ENCODE measurements around the gene FAM120A. TPM values are rescaled to one million over a fixed set of nuclear protein-coding genes. Genes with fewer than 3 reads are reported as not detected.

FAM120A gene
- total RNA-seq, 2 donors from 2014 or later = 38.3 to 46.1 TPM

GRCh38 chr9:93587284-93587650 is 135.8 kb downstream of the FAM120A start:
- H3K4me3 ChIP-seq (ENCODE audit: low read length) = no peak overlapping the region
- peaks cover 4% of the 10 kb centered on the region for H3K36me3 ChIP-seq (ENCODE audit: control insufficient read depth, insufficient read depth, low read length)
- no peak overlapping the region for H3K27ac Mint-ChIP-seq
- peaks cover 4% of the 10 kb centered on the region for H3K9me3 Mint-ChIP-seq
- peaks cover 6% of the 10 kb centered on the region for H3K36me3 Mint-ChIP-seq (ENCODE audit: low read depth)
- DNase-seq = peak; percentile 37
- H3K9me3 ChIP-seq (ENCODE audit: control insufficient read depth, low read length) = peaks cover 9% of the 10 kb centered on the region
- H3K27me3 ChIP-seq (ENCODE audit: control insufficient read depth, insufficient read depth, low read length, poor library complexity, severe bottlenecking) = no peaks in the 10 kb centered on the region
- 91 to 93% methylated on average over 5 to 7 of the region's 7 CpGs for WGBS, 2 experiments (ENCODE audit: insufficient coverage in 1 of 2, insufficient read length in 1 of 2)
- no peak overlapping the region for H3K27ac ChIP-seq (ENCODE audit: low read depth, low read length)
- TF ChIP-seq, protein P1, sequence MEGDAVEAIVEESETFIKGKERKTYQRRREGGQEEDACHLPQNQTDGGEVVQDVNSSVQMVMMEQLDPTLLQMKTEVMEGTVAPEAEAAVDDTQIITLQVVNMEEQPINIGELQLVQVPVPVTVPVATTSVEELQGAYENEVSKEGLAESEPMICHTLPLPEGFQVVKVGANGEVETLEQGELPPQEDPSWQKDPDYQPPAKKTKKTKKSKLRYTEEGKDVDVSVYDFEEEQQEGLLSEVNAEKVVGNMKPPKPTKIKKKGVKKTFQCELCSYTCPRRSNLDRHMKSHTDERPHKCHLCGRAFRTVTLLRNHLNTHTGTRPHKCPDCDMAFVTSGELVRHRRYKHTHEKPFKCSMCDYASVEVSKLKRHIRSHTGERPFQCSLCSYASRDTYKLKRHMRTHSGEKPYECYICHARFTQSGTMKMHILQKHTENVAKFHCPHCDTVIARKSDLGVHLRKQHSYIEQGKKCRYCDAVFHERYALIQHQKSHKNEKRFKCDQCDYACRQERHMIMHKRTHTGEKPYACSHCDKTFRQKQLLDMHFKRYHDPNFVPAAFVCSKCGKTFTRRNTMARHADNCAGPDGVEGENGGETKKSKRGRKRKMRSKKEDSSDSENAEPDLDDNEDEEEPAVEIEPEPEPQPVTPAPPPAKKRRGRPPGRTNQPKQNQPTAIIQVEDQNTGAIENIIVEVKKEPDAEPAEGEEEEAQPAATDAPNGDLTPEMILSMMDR (conservative IDR thresholded peaks at IDR 0.05) = no peak
- peaks cover 1% of the 10 kb centered on the region for H3K4me1 ChIP-seq (ENCODE audit: control insufficient read depth, insufficient read depth, low read length)
- no peak overlapping the region for H3K9ac ChIP-seq (ENCODE audit: extremely low read depth, low read length, poor library complexity, severe bottlenecking)
- no peaks in the 10 kb centered on the region for H3K27me3 Mint-ChIP-seq (ENCODE audit: insufficient read depth)
- H3K4me3 Mint-ChIP-seq = no peak overlapping the region
- peaks cover 20% of the 10 kb centered on the region for H3K4me1 Mint-ChIP-seq

DNA sequence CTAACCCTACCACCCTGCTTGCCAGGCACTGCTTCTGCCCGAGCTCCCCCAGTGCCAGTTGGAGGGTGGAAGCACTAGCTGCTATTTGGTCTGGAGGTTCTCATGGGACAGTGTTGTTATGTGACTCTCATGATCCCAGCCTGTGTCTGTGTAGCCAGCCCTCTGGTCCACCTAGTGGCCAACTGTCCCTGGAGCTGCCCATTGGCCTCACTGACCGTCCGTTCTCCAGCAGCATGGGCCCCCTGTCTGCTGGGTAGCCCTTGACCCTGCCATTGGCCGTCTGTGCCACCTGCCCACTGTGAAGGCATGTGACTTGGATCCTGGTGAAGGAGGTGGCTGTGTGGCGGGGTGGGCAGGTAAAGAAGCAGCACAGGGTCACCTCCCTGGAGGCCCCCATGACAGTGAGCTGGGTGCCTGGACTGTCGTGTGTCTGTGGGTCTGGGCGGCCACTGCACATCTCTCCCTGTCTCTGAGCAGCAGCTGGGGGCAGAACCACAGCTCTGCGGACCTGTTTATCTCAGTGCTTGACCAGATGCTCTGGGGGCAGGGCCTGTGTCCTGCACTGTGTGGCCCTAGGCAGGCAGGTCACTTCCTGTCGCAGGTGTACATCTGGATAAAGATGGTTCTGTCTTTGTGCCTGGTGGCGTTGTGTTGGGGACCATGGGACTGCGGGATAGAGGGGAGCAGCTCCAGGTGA is 136.3 kb downstream of the FAM120A start:
- no peaks in the 10 kb centered on the region for H3K27me3 Mint-ChIP-seq (ENCODE audit: insufficient read depth)
- Histone ChIP-seq H3K9me3 (ENCODE audit: control insufficient read depth, low read length) (peaks cover 9% of the 10 kb centered on the region), H3K4me3 (ENCODE audit: low read length) (no peak overlapping the region), H3K9ac (ENCODE audit: extremely low read depth, low read length, poor library complexity, severe bottlenecking) (no peak overlapping the region), H3K36me3 (ENCODE audit: control insufficient read depth, insufficient read depth, low read length) (peaks cover 4% of the 10 kb centered on the region), H3K27me3 (ENCODE audit: control insufficient read depth, insufficient read depth, low read length, poor library complexity, severe bottlenecking) (no peaks in the 10 kb centered on the region), H3K27ac (ENCODE audit: low read depth, low read length) (no peak overlapping the region), H3K4me1 (ENCODE audit: control insufficient read depth, insufficient read depth, low read length) (no peaks in the 10 kb centered on the region)
- H3K4me3 Mint-ChIP-seq = no peak overlapping the region
- WGBS, 2 experiments (ENCODE audit: insufficient coverage in 1 of 2, insufficient read length in 1 of 2) = 93 to 98% methylated on average over 7 to 11 of the region's 11 CpGs
- TF ChIP-seq, protein P1 (conservative IDR thresholded peaks at IDR 0.05) = peak; percentile 66
- H3K27ac Mint-ChIP-seq = no peak overlapping the region
- peaks cover 6% of the 10 kb centered on the region for H3K36me3 Mint-ChIP-seq (ENCODE audit: low read depth)
- DNase-seq = peak; percentile 59
- H3K4me1 Mint-ChIP-seq = peaks cover 19% of the 10 kb centered on the region
- H3K9me3 Mint-ChIP-seq = peaks cover 4% of the 10 kb centered on the region

DNA sequence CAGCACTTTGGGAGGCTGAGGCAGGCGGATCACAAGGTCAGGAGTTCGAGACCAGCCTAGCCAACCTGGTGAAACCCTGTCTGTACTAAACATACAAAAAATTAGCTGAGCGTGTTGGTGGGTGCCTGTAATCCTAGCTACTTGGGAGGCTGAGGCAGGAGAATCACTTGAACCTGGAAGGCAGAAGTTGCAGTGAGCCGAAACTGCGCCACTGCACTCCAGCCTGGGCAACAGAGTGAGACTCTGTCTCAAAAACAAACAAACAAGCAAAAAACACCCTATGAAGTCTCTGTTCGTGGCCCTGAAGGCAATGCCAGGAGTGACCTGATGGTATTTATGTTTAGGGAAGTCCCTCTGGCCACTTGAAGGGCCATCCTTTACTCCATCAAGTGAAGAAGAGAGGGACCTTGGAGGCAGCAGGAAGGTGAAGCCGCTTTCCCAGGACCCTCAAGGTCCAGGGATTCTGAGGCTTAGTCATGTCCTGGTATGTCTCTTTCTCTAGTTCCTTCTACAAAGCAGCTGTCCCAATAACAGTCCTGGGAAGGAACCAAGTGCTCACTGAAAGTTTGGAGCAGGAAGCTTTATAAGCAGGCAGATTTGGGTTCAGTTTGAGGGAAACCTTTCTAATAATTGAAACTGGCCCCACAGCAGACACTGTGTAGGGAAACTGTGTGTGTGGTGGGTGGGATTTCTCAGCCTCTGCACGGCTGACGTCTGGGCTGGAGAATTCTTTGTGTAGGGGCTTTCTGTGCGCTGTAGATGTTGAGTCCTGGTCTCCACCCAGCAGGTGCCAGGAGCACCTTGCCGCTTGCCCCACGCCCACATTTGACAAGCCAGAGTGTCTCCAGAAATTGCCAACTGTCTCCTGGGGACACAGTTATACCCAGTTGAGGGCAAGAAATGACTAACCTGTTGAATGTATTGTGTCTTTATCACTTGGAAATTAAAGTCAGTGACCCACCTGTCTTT is 137.4 kb downstream of the FAM120A start:
- peaks cover 4% of the 10 kb centered on the region for H3K9me3 Mint-ChIP-seq
- WGBS, 2 experiments (ENCODE audit: insufficient coverage in 1 of 2, insufficient read length in 1 of 2) = 89% methylated on average over 8 to 12 of the region's 12 CpGs
- H3K27me3 Mint-ChIP-seq (ENCODE audit: insufficient read depth) = no peaks in the 10 kb centered on the region
- H3K36me3 Mint-ChIP-seq (ENCODE audit: low read depth) = peaks cover 5% of the 10 kb centered on the region
- peaks cover 9% of the 10 kb centered on the region for H3K9me3 ChIP-seq (ENCODE audit: control insufficient read depth, low read length)
- H3K4me3 ChIP-seq (ENCODE audit: low read length) = no peak overlapping the region
- H3K4me3 Mint-ChIP-seq = no peak overlapping the region
- H3K27ac ChIP-seq (ENCODE audit: low read depth, low read length) = peak overlapping the region; percentile 2
- no peaks in the 10 kb centered on the region for H3K36me3 ChIP-seq (ENCODE audit: control insufficient read depth, insufficient read depth, low read length)
- peaks cover 25% of the 10 kb centered on the region for H3K4me1 Mint-ChIP-seq
- no peaks in the 10 kb centered on the region for H3K27me3 ChIP-seq (ENCODE audit: control insufficient read depth, insufficient read depth, low read length, poor library complexity, severe bottlenecking)
- H3K9ac ChIP-seq (ENCODE audit: extremely low read depth, low read length, poor library complexity, severe bottlenecking) = no peak overlapping the region
- peaks cover 3% of the 10 kb centered on the region for H3K4me1 ChIP-seq (ENCODE audit: control insufficient read depth, insufficient read depth, low read length)
- H3K27ac Mint-ChIP-seq = no peak overlapping the region
- peak; percentile 10 for DNase-seq
- TF ChIP-seq, protein P1 (conservative IDR thresholded peaks at IDR 0.05) = no peak

Measured in endodermal cell (in vitro differentiated cells).